ENCODE measurements around the gene TCEA3. TPM values are rescaled to one million over a fixed set of nuclear protein-coding genes. Genes with fewer than 3 reads are reported as not detected.

Gene TCEA3
- total and polyA plus RNA-seq, 2 experiments from 2014 or later: not detected

DNA sequence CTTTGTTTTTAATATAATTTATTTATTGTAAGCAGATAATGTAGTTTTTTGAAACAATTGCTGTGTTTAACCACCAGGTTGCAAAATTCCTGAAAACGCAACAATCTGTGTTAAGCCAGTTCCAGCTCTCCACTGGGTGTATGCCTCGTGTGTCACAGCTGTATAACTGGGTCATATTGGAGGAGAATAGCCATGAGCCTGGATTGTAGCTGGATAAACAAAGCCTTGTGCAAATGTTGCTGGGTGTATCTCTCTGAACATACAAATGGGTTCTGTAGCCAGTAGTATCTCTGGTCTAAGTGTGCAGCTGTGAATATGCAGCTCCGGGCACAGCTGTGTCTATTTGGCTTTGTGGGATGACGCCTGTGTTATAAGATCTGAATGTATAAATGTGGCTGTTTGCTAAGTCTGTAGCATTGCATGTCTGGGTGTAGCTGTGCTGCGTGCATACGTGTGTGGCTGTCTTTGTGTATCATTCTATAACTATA lies 2.8 kb downstream of the TCEA3 start:
- Histone ChIP-seq H3K27ac (ENCODE audit: low read depth) (no peak overlapping the region), H3K4me1 (ENCODE audit: insufficient read depth) (peaks cover 4% of the 10 kb centered on the region; the same call in 1 of the 2 replicates), H3K79me2 (replicated peaks; ENCODE audit: insufficient read depth) (no peaks in the 10 kb centered on the region), H3K4me2 (no peak overlapping the region), H4K20me1 (replicated peaks; ENCODE audit: insufficient read depth) (peaks cover 22% of the 10 kb centered on the region), H3K4me3 (no peak overlapping the region), H3F3A (replicated peaks; ENCODE audit: low read depth) (0 out of 2 replicates have a peak, but pooled peaks cover 7% of the 10 kb centered on the region), H3K9me2 (ENCODE audit: insufficient read depth) (no peaks in the 10 kb centered on the region), H2AFZ (no peak overlapping the region), H3K36me3 (ENCODE audit: insufficient read depth) (no peaks in the 10 kb centered on the region), H3K27me3 (ENCODE audit: insufficient read depth) (peaks cover 100% of the 10 kb centered on the region)
- no peak for TF ChIP-seq EZH2 (IDR thresholded peaks at IDR 0.05; ENCODE audit: low read depth, unreplicated experiment)
- no peak for TF ChIP-seq POLR2AphosphoS5 (IDR thresholded peaks at IDR 0.05; ENCODE audit: low read depth)
- no peak for TF ChIP-seq ZNF331 (CRISPR knock-in tag; IDR thresholded peaks at IDR 0.05; ENCODE audit: low read depth)
- TF ChIP-seq, protein P1, sequence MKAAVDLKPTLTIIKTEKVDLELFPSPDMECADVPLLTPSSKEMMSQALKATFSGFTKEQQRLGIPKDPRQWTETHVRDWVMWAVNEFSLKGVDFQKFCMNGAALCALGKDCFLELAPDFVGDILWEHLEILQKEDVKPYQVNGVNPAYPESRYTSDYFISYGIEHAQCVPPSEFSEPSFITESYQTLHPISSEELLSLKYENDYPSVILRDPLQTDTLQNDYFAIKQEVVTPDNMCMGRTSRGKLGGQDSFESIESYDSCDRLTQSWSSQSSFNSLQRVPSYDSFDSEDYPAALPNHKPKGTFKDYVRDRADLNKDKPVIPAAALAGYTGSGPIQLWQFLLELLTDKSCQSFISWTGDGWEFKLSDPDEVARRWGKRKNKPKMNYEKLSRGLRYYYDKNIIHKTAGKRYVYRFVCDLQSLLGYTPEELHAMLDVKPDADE (IDR thresholded peaks at IDR 0.05): no peak
- no peak for TF ChIP-seq EZH2phosphoT487 (IDR thresholded peaks at IDR 0.05; ENCODE audit: unreplicated experiment)
- TF ChIP-seq, protein P2, sequence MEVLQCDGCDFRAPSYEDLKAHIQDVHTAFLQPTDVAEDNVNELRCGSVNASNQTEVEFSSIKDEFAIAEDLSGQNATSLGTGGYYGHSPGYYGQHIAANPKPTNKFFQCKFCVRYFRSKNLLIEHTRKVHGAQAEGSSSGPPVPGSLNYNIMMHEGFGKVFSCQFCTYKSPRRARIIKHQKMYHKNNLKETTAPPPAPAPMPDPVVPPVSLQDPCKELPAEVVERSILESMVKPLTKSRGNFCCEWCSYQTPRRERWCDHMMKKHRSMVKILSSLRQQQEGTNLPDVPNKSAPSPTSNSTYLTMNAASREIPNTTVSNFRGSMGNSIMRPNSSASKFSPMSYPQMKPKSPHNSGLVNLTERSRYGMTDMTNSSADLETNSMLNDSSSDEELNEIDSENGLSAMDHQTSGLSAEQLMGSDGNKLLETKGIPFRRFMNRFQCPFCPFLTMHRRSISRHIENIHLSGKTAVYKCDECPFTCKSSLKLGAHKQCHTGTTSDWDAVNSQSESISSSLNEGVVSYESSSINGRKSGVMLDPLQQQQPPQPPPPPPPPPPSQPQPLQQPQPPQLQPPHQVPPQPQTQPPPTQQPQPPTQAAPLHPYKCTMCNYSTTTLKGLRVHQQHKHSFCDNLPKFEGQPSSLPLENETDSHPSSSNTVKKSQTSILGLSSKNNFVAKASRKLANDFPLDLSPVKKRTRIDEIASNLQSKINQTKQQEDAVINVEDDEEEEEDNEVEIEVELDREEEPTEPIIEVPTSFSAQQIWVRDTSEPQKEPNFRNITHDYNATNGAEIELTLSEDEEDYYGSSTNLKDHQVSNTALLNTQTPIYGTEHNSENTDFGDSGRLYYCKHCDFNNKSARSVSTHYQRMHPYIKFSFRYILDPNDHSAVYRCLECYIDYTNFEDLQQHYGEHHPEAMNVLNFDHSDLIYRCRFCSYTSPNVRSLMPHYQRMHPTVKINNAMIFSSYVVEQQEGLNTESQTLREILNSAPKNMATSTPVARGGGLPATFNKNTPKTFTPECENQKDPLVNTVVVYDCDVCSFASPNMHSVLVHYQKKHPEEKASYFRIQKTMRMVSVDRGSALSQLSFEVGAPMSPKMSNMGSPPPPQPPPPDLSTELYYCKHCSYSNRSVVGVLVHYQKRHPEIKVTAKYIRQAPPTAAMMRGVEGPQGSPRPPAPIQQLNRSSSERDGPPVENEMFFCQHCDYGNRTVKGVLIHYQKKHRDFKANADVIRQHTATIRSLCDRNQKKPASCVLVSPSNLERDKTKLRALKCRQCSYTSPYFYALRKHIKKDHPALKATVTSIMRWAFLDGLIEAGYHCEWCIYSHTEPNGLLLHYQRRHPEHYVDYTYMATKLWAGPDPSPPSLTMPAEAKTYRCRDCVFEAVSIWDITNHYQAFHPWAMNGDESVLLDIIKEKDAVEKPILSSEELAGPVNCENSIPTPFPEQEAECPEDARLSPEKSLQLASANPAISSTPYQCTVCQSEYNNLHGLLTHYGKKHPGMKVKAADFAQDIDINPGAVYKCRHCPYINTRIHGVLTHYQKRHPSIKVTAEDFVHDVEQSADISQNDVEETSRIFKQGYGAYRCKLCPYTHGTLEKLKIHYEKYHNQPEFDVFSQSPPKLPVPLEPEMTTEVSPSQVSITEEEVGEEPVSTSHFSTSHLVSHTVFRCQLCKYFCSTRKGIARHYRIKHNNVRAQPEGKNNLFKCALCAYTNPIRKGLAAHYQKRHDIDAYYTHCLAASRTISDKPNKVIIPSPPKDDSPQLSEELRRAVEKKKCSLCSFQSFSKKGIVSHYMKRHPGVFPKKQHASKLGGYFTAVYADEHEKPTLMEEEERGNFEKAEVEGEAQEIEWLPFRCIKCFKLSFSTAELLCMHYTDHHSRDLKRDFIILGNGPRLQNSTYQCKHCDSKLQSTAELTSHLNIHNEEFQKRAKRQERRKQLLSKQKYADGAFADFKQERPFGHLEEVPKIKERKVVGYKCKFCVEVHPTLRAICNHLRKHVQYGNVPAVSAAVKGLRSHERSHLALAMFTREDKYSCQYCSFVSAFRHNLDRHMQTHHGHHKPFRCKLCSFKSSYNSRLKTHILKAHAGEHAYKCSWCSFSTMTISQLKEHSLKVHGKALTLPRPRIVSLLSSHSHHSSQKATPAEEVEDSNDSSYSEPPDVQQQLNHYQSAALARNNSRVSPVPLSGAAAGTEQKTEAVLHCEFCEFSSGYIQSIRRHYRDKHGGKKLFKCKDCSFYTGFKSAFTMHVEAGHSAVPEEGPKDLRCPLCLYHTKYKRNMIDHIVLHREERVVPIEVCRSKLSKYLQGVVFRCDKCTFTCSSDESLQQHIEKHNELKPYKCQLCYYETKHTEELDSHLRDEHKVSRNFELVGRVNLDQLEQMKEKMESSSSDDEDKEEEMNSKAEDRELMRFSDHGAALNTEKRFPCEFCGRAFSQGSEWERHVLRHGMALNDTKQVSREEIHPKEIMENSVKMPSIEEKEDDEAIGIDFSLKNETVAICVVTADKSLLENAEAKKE (CRISPR knock-in tag; IDR thresholded peaks at IDR 0.05): no peak
- TF ChIP-seq CREB1 (CRISPR knock-in tag; IDR thresholded peaks at IDR 0.05; ENCODE audit: low read depth): no peak
- no peak for TF ChIP-seq JUNB (IDR thresholded peaks at IDR 0.05; ENCODE audit: unreplicated experiment)
- TF ChIP-seq, protein P3, sequence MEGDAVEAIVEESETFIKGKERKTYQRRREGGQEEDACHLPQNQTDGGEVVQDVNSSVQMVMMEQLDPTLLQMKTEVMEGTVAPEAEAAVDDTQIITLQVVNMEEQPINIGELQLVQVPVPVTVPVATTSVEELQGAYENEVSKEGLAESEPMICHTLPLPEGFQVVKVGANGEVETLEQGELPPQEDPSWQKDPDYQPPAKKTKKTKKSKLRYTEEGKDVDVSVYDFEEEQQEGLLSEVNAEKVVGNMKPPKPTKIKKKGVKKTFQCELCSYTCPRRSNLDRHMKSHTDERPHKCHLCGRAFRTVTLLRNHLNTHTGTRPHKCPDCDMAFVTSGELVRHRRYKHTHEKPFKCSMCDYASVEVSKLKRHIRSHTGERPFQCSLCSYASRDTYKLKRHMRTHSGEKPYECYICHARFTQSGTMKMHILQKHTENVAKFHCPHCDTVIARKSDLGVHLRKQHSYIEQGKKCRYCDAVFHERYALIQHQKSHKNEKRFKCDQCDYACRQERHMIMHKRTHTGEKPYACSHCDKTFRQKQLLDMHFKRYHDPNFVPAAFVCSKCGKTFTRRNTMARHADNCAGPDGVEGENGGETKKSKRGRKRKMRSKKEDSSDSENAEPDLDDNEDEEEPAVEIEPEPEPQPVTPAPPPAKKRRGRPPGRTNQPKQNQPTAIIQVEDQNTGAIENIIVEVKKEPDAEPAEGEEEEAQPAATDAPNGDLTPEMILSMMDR (conservative IDR thresholded peaks at IDR 0.05; ENCODE audit: low read depth in 2 of 2): no peak
- TF ChIP-seq, protein P4, sequence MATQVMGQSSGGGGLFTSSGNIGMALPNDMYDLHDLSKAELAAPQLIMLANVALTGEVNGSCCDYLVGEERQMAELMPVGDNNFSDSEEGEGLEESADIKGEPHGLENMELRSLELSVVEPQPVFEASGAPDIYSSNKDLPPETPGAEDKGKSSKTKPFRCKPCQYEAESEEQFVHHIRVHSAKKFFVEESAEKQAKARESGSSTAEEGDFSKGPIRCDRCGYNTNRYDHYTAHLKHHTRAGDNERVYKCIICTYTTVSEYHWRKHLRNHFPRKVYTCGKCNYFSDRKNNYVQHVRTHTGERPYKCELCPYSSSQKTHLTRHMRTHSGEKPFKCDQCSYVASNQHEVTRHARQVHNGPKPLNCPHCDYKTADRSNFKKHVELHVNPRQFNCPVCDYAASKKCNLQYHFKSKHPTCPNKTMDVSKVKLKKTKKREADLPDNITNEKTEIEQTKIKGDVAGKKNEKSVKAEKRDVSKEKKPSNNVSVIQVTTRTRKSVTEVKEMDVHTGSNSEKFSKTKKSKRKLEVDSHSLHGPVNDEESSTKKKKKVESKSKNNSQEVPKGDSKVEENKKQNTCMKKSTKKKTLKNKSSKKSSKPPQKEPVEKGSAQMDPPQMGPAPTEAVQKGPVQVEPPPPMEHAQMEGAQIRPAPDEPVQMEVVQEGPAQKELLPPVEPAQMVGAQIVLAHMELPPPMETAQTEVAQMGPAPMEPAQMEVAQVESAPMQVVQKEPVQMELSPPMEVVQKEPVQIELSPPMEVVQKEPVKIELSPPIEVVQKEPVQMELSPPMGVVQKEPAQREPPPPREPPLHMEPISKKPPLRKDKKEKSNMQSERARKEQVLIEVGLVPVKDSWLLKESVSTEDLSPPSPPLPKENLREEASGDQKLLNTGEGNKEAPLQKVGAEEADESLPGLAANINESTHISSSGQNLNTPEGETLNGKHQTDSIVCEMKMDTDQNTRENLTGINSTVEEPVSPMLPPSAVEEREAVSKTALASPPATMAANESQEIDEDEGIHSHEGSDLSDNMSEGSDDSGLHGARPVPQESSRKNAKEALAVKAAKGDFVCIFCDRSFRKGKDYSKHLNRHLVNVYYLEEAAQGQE (IDR thresholded peaks at IDR 0.05; ENCODE audit: unreplicated experiment): no peak
- peaks cover 100% of the 10 kb centered on the region for H3K27me3 Mint-ChIP-seq (ENCODE audit: insufficient read depth, low read depth, poor library complexity)
- peaks cover 13% of the 10 kb centered on the region for H3K36me3 Mint-ChIP-seq (ENCODE audit: low read depth)
- DNase-seq (ENCODE audit: low spot score) (no peak), ATAC-seq (no peak)
- H3K9me3 Mint-ChIP-seq: no peaks in the 10 kb centered on the region
- H3K27ac Mint-ChIP-seq: no peak overlapping the region
- peaks cover 12% of the 10 kb centered on the region for H3K4me1 Mint-ChIP-seq
- no peak overlapping the region for H3K4me3 Mint-ChIP-seq
